ENCODE results near the gene VAMP1. TPM values are rescaled to one million over a fixed set of nuclear protein-coding genes. Genes with fewer than 3 reads are reported as not detected.

Gene VAMP1
- total RNA-seq, 1 donor from 2014 or later = 1.5 TPM

GRCh38 chr12:6425590-6426531 lies 44.6 kb downstream of the VAMP1 start:
- no peak for DNase-seq (ENCODE audit: low read depth in 2 of 2)

- DNase-seq (ENCODE audit: low read depth in 2 of 2) = no peak
Measured at GRCh38 chr12:6424866-6425265, 45.6 kb downstream of the VAMP1 start.

- no peak for DNase-seq (ENCODE audit: low read depth in 2 of 2)
Measured at GRCh38 chr12:6424008-6424347, 46.5 kb downstream of the VAMP1 start.

GRCh38 chr12:6423267-6424007 lies 47.0 kb downstream of the VAMP1 start:
- DNase-seq (ENCODE audit: low read depth in 2 of 2) = peak; percentile 78 to 90

GRCh38 chr12:6420364-6420763 lies 50.1 kb downstream of the VAMP1 start:
- DNase-seq (ENCODE audit: low read depth in 2 of 2) = no peak

GRCh38 chr12:6418796-6419195 lies 51.7 kb downstream of the VAMP1 start:
- no peak for DNase-seq (ENCODE audit: low read depth in 2 of 2)

- DNase-seq (ENCODE audit: low read depth in 2 of 2) = no peak
Measured at GRCh38 chr12:6416596-6416995, 53.9 kb downstream of the VAMP1 start.

Other genes starting within 250 kb of the VAMP1 start
- not detected in 2 replicates for gene PLEKHG6, start 160.0 kb downstream of the VAMP1 start, total RNA-seq
- 41.7 and 71.4 TPM in 2 replicates for gene TNFRSF1A, start 128.6 kb downstream of the VAMP1 start, total RNA-seq
- under 0.01 TPM in 2 replicates for gene SCNN1A, start 95.1 kb downstream of the VAMP1 start, total RNA-seq
- 30.7 and 47.9 TPM in 2 replicates for gene LTBR, start 86.5 kb downstream of the VAMP1 start, total RNA-seq
- gene CD27, start 25.7 kb downstream of the VAMP1 start, total RNA-seq = not detected in 2 replicates
- gene TAPBPL, start 18.6 kb downstream of the VAMP1 start, total RNA-seq = 13.5 and 30.0 TPM in 2 replicates
- 70.5 and 106 TPM in 2 replicates for gene MRPL51, start 22.6 kb upstream of the VAMP1 start, total RNA-seq
- 22.3 and 52.6 TPM in 2 replicates for gene NCAPD2, start 23.4 kb upstream of the VAMP1 start, total RNA-seq
- 4,334 and 4,542 TPM in 2 replicates for gene GAPDH, start 63.8 kb upstream of the VAMP1 start, total RNA-seq
- gene IFFO1, start 85.4 kb upstream of the VAMP1 start, total RNA-seq = 8.3 and 15.4 TPM in 2 replicates
- 10.4 and 13.4 TPM in 2 replicates for gene NOP2, start 97.6 kb upstream of the VAMP1 start, total RNA-seq
- gene CHD4, start 136.7 kb upstream of the VAMP1 start, total RNA-seq = 181 and 200 TPM in 2 replicates
- under 0.01 TPM in 1 of 2 replicates, not detected in the other for gene LPAR5, start 165.3 kb upstream of the VAMP1 start, total RNA-seq
- gene ACRBP, start 176.8 kb upstream of the VAMP1 start, total RNA-seq = 0.39 and 0.51 TPM in 2 replicates
- 31.1 and 41.1 TPM in 2 replicates for gene ING4, start 192.4 kb upstream of the VAMP1 start, total RNA-seq
- gene ZNF384, start 218.7 kb upstream of the VAMP1 start, total RNA-seq = 6.4 and 11.6 TPM in 2 replicates
- gene PIANP, start 230.1 kb upstream of the VAMP1 start, total RNA-seq = not detected in 2 replicates